IPS DF 19.7 (cell line): ENCODE data around the gene TMTC1.

Experiments used
- DNase-seq: peaks from one replicate; pipeline ENCODE4 v3.0.0-alpha.2; 2013; ENCODE audit warnings: low read depth, low spot score

The TMTC1 gene

DNA sequence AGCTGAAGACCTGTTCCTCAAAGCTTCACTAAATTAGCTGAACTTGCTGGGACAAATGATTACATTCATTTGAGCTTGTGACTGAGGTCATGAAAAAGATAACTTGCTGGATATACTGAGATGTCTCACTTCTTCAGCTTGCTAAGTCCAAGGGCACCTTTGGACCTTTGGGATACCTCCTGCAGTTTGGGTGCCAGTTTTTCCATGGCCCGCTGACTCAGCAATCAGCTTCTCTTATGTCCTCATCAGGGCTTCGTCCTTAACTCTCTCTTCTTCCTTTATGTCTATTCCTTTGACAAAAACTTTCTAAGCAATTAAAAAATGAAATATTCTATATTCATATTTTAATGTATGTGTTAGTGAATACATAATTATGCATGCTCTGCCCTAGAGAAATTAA is 331.9 kb downstream of the TMTC1 start:
- DNase-seq = no peak
